ENCODE data around the gene DENND2C.

Gene DENND2C

DNA sequence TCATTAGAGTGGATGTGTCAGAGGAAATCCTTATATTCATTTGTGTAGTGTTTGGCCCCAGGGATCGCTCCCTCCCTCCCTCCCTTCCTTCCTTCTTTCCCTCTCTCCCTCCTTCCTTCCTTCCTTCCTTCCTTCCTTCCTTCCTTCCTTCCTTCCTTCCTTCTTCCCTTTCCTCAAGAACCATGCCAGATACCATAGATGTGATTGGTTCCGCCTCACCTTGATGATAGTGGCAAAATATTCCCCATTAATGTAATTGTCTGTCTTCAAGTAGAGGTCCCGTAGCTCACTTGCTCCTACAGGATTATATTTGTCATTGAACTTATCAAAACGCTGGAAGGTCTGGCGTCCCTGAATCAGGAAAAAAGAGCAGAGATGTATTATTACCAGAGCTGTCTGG, 7.8 kb upstream of the DENND2C start:
- no peak for DNase-seq

DNA sequence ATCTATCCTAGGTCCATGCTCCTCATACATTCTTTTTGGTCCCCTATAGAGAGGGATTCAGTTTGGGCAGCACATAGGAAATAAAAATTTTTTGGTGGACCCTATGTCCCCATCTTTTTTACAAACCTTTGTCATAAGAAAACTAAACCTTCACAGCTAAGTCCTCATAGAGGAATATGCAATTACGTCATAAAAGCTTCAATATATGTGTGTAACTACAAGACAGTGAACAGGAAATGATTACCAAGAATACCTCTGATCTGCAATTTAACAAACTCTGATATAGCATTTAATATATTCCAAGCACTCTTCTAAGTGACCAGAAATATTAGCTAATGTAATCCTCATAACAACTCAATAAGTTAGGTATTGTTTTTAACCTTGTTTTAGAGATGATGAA, 6.3 kb upstream of the DENND2C start:
- DNase-seq = no peak

DNA sequence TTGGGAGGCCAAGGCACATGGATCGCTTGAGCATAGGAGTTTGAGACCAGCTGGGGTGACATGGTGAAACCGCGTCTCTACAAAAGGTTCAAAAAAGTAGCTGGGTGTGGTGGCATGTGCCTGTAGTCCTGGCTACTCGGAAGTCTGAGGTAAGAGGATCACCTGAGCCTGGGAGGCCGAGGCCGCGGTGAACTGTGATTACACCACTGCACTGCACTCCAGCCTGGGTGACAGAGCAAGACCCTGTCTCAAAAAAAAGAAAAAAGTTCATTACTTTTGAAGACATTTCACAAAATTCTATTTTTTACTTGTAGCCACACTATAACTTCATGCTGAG, 2.1 kb upstream of the DENND2C start:
- DNase-seq = no peak

DNA sequence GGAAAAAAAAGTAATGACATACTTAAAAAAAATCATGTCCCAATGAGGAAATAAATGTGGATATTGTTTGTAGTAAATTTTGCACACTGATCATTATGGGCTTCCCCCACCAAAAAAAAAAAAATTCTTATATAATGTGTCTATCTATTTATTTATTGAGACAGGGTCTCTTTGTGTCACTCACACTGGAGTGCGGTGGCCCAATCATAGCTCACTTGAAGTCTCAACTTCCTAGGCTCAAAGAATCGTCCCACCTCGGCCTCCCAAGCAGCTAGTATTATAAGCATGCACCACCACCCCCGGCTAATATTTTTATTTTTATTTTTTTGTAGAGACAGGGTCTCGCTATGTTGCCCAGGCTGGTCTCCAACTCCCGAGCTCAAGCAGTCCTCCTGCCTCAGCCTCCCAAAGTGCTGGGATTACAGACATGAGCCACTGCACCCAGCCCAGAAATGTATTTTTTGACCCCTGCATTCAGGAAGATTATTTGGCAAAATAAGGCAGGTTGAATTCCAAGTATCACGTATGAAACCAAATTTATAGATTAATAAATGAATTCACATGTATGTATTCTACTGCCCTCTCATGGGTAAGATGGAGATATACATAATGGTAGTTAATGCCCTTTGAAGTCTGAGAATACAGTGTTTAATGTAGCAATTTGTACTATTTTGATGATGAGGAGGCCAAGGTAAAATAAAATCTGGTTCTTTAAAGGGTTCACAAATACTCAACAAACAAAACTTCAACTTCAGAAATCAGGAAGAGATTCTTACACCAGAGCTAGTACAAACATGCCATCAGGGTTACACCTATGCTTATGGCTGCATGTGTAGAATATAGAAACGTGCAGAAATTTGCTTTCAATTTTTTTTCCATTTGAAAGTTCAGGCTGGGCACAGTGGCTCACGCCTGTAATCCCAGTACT, 1.4 kb upstream of the DENND2C start:
- DNase-seq = no peak

DNA sequence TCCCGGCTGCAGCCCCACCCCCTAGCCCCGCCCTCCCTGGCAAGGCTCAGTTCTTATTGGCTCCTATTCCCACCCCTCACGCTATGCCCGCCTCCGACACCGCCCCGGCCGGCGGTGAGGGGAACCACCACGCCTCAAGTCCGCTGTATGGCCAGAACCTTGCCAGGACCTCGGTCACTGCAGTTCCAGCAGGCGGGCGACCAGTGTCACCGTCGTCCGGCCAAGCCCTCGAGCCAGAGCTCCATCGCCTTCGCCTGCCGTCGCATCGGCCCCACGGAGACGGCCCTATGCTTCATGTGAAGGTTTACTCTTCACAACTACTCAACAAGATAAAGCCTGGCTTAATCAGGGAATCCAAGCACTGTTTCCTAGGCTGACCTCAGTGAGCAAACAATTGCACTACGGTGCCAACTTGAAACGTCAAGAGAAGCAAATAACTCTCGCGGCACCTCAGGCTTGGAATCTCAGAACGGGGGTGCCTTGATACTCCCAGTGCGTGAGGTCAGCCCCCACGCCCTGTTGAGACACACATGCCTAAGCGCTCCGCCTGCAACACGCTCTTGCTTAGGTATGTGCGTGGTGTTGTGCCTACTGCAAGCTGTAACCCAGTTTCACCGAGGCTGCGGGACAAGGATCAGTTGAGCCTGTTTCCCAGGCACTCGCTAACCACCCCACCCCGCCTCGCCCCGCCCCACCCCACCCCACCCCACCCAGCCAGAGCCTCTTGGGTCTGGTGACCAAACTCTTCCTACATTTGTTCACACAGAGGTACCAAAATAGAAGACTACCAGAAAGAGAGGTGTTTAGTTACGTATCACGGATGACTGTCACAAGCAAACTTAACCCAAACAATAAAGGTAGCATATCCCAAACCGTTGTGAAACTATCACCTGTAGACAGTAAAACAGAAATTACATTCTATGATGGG, 498 bp upstream of the DENND2C start:
- DNase-seq = peak; percentile 32

GRCh38 chr1:114668784-114669561, 876 bp downstream of the DENND2C start:
- DNase-seq = no peak

DNA sequence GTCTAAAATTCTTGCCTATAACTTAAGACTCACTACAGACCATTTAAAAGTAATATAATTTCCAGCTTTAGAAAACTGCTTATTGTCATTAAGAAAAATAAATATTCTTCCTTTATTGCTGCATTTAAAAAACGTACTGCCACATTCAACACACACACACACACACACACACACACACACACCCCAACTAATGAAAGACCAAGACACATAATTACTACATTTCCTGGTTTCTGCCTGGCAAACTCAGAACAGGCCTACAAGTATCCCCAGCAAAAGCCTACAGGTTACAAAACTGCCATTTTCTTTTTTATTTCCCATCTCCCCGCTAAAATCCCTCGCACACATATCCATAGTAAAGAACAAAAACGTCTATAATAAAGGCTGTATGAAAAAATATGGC, 1.5 kb downstream of the DENND2C start:
- DNase-seq = no peak

DNA sequence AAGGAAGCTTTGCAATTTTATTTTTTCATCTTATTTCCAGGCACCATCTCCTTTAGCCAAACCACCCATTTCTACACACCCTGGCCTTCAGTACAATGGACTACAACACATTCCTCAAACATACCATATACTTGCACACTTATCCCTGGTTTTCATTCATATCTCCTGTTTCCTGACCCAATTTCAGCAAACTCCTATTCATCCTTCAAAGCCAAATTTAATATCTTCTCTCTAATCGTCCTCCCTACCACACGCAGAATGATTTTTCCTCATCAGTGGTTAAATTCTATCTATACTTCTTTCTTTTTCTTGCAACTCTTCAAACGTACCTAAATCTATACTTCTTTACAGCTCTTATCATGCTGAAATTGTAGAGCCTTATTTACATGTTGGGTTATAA, 2.9 kb downstream of the DENND2C start:
- no peak for DNase-seq

- no peak for DNase-seq
These were observed 9.6 kb downstream of the DENND2C start for GRCh38 chr1:114660238-114660637.

DNA sequence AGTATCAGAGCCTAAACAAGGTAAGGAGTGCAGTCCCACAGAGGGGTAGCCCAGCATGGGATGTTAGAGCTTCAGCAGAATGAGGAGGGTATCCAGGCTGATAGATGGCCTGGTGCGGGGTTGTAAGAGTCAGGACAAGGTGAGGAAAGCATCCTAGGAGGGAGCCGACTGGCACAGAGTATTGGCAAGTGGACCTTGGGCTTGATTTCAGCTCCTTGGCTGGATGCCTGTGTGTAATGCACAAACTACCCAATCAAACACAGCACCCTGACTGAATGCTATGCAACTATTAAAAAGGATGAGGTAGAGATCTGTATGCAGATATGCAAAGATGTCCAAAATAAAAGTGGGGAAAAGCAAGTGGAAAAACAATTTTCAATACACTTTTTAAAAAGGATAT, 18.0 kb downstream of the DENND2C start:
- no peak for DNase-seq

DNA sequence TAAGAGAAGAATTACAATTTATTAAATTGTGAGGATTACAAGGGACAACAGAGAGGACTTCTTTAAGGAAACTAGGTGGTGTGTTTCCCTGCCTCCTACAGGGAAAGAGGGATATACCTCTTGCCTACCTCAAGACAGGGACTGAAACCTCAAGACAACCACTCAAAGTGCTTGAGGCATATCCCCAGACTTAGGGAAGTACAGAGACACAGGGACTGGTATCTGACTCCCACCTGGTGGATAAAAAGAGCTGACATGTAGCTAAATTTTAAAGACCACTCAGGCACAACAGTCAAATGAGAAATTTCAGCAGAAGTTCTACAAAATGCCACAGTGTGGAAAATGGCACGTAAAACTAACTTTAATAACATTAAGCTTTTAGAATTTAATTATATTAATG, 21.3 kb downstream of the DENND2C start:
- DNase-seq = no peak

GRCh38 chr1:114641377-114641776, 28.5 kb downstream of the DENND2C start:
- no peak for DNase-seq

DNA sequence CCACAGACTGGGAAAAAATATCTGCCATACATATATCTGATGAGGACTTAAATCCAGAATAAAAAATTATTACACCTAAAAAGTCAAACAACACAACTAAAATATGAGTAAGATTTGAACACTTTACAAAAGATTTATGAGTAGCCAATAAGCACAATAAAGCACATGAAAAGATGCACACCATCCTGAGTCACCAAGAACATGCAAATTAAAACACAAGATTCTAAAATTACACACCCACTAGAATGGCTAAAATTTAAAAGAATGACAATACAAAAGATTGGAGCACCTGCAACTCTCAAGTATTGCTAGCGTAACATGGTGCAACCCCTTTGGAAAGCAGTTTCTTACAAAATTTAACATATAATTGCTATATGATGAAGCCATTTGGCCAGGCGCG, 30.9 kb downstream of the DENND2C start:
- no peak for DNase-seq

- DNase-seq = no peak
These were observed 37.4 kb downstream of the DENND2C start for GRCh38 chr1:114632427-114632826.

- no peak for DNase-seq
These were observed 42.7 kb downstream of the DENND2C start for GRCh38 chr1:114627107-114627506.

GRCh38 chr1:114623364-114623763, 46.5 kb downstream of the DENND2C start:
- no peak for DNase-seq

GRCh38 chr1:114620419-114620818, 49.4 kb downstream of the DENND2C start:
- no peak for DNase-seq

DNA sequence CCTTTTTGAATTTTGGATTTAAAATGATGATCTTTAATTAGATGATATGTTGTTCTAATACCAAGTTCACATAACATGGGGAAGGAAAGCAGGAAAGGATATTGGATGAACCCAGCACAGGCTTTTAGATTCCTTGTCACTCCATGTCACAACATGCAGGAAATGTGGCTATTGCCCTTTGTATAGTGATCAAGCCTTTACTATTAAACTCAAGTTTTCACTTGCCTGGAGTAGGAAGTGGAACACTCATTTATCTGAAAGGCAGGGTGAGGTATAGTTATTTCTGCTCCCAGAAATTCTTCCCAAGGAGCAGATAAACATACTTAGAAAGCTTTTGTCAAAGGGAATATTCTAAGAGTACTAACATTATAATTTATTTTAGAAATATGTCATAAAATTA, 51.2 kb downstream of the DENND2C start:
- no peak for DNase-seq

GRCh38 chr1:114610546-114611245, 59.2 kb downstream of the DENND2C start:
- DNase-seq = no peak

DNA sequence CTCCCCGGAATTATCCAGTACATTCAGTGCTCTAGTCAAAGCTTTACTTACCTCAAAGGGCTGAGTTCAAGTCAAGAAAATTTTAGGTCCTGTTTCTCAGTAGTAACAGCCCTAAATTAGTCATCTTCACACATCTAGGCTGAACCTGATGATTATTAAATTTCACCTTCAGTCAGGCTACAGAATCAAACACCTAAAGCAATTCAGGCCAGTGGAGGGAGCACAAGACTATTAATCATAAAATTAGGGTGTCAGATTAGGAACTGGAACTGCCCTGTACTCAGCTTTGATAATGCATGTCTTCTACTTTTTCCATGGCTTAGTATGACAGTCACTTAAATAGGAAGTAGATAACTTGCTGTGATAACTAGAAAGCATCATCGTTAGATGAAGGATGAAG, 60.0 kb downstream of the DENND2C start:
- DNase-seq = no peak

GRCh38 chr1:114609026-114609425, 60.8 kb downstream of the DENND2C start:
- no peak for DNase-seq

DNA sequence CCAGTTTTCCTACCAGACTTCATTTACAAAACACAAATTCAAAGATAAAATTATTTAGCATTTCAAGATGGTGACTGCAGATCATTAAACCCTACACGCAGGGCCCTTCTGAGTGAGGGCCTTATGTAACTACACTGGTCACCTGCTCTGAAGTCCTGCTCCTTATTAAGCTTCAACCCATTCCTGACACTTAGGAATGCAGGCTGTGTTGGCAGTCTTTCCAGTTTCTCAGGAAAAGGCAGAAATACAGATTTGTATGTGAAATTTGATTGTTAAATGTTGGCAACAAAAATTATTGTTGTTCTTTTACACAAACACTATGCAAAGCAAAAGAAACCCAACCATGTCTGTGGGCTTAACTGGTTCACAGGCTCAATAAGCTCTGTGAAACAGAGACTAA, 62.6 kb downstream of the DENND2C start:
- no peak for DNase-seq

GRCh38 chr1:114597949-114598348, 71.9 kb downstream of the DENND2C start:
- DNase-seq = no peak

All from NCI-H2029 (cell line).